HepG2 (cell line): ENCODE measurements around the gene SKIDA1. TPM values are rescaled to one million over a fixed set of nuclear protein-coding genes. Genes with fewer than 3 reads are reported as not detected.

Source experiments
- FOSL1 ChIP-seq: sonication (generic); formaldehyde crosslinking; IDR thresholded peaks from 2 replicates; pipeline ENCODE4 v1.9.0; 2021; ENCODE audit warnings: missing genetic modification reagents, borderline replicate concordance
- GATA4 ChIP-seq: sonication (generic); IDR thresholded peaks from 2 replicates; pipeline ENCODE4 v1.6.1; 2016; ENCODE audit warnings: antibody characterized with exemption, low read depth, borderline replicate concordance
- GTF3A ChIP-seq: sonication (generic); formaldehyde crosslinking; conservative IDR thresholded peaks from 2 replicates; pipeline ENCODE4 v1.4.0; 2020; ENCODE audit warnings: mild to moderate bottlenecking, missing genetic modification reagents
- HINFP ChIP-seq: sonication (generic); formaldehyde crosslinking; IDR thresholded peaks from 2 replicates; pipeline ENCODE4 v1.4.0; 2020; ENCODE audit warnings: low read depth, mild to moderate bottlenecking, missing genetic modification reagents
- KAT2B ChIP-seq: fragments of 150-350 bp; IDR thresholded peaks from 2 replicates; pipeline ENCODE4 v1.6.1; 2014; ENCODE audit warnings: low read depth, low read length, borderline replicate concordance
- KAT7 ChIP-seq: IDR thresholded peaks from 2 replicates; pipeline ENCODE4 v1.6.1; 2018; ENCODE audit warnings: borderline replicate concordance, missing compliant biosample characterization
- LBX2 ChIP-seq: sonication (generic); formaldehyde crosslinking; IDR thresholded peaks from 2 replicates; pipeline ENCODE4 v1.5.0; 2020; ENCODE audit warnings: missing genetic modification reagents, mild to moderate bottlenecking, borderline replicate concordance
- MEIS1 ChIP-seq: sonication (generic); formaldehyde crosslinking; IDR thresholded peaks from 2 replicates; pipeline ENCODE4 v1.9.0; 2021; ENCODE audit warnings: mild to moderate bottlenecking, missing genetic modification reagents, moderate library complexity, borderline replicate concordance
- MTF2 ChIP-seq: sonication (generic); formaldehyde crosslinking; IDR thresholded peaks from 2 replicates; pipeline ENCODE4 v1.5.0; 2020; ENCODE audit warnings: missing genetic modification reagents, borderline replicate concordance
- SAFB2 ChIP-seq: sonication (generic); formaldehyde crosslinking; IDR thresholded peaks from 2 replicates; pipeline ENCODE4 v1.5.1; 2020; ENCODE audit warnings: missing genetic modification reagents, low read depth, mild to moderate bottlenecking, borderline replicate concordance
- SMARCE1 ChIP-seq: fragments of 450-650 bp; IDR thresholded peaks from 2 replicates; pipeline ENCODE4 v1.6.1; 2017; ENCODE audit warnings: borderline replicate concordance
- U2AF2 ChIP-seq: fragments of 200-400 bp; formaldehyde crosslinking; IDR thresholded peaks from 2 replicates; pipeline ENCODE4 v1.6.1; 2017; ENCODE audit warnings: low read depth, mild to moderate bottlenecking, low read length
- ZBED4 ChIP-seq: sonication (generic); formaldehyde crosslinking; IDR thresholded peaks from 2 replicates; pipeline ENCODE4 v1.4.0; 2020; ENCODE audit warnings: missing genetic modification reagents, borderline replicate concordance
- ZBTB7B ChIP-seq: sonication (generic); formaldehyde crosslinking; IDR thresholded peaks from 2 replicates; pipeline ENCODE4 v1.4.0; 2020; ENCODE audit warnings: missing genetic modification reagents
- ZNF335 ChIP-seq: sonication (generic); formaldehyde crosslinking; IDR thresholded peaks from 2 replicates; pipeline ENCODE4 v1.4.0; 2020; ENCODE audit warnings: missing genetic modification reagents
- ZNF513 ChIP-seq: sonication (generic); formaldehyde crosslinking; conservative IDR thresholded peaks from 2 replicates; pipeline ENCODE4 v1.5.0; 2020; ENCODE audit warnings: missing genetic modification reagents
- ZNF598 ChIP-seq: sonication (generic); formaldehyde crosslinking; IDR thresholded peaks from 2 replicates; pipeline ENCODE4 v1.5.1; 2020; ENCODE audit warnings: mild to moderate bottlenecking, missing genetic modification reagents, borderline replicate concordance
- ZNF740 ChIP-seq: sonication (generic); formaldehyde crosslinking; IDR thresholded peaks from 2 replicates; pipeline ENCODE4 v1.4.0; 2020; ENCODE audit warnings: missing genetic modification reagents
- polyA plus RNA-seq, 8 experiments: library from polyadenylated mRNA; depleted of rRNA in 3 of 8; stranded (reverse) in 7 of 8; unstranded in 1 of 8; fragments of >200 nt; fragmentation: Illumina TruSeq in 4 of 8; extraction: Trizol in 4 of 8; gene quantifications; 2 replicates each; pipeline versions ENCODE4 v1.2.1 to v1.2.3, GENCODE V29; 2011 to 2016; ENCODE audit warnings: low read depth in 4 of 8, missing spikeins in 1 of 8, mixed read lengths in 1 of 8; ENCODE audit not compliant: insufficient read depth in 1 of 8
- total RNA-seq, 5 experiments: library from RNA; depleted of rRNA; stranded (reverse); fragments of >200 nt; fragmentation: Illumina TruSeq; extraction: Trizol; gene quantifications; 2 replicates each; pipeline ENCODE4 v1.2.3, GENCODE V29; 2016; ENCODE audit warnings: low read depth in 1 of 5

SKIDA1 gene
- total and polyA plus RNA-seq, 2 of the 13 experiments (the other 11 are each of a cell fraction or from before 2014, with no cell fraction given), result 0.73 to 1.5 TPM

- TF ChIP-seq ZNF513 (CRISPR knock-in tag) (no peak), LBX2 (CRISPR knock-in tag) (no peak; the same call in 1 of the 2 replicates), U2AF2 (no peak), GTF3A (CRISPR knock-in tag) (0 out of 2 replicates have a peak, but pooled peaks have one; percentile 62), ZBTB7B (peak; percentile 65), SAFB2 (CRISPR knock-in tag) (peak; percentile 89; the same call in 1 of the 2 replicates), MTF2 (CRISPR knock-in tag) (no peak), MEIS1 (CRISPR knock-in tag) (peak; percentile 21; the same call in 1 of the 2 replicates), HINFP (CRISPR knock-in tag) (no peak; the same call in none of the 2 replicates), ZNF740 (peak; percentile 44), ZBED4 (no peak), ZNF335 (CRISPR knock-in tag) (no peak), FOSL1 (CRISPR knock-in tag) (no peak), KAT2B (no peak), GATA4 (no peak), ZNF598 (peak; percentile 87), KAT7 (CRISPR knock-in tag) (peak; percentile 75), SMARCE1 (no peak)
Observed at GRCh38 chr10:21496343-21497176, 28.9 kb downstream of the SKIDA1 start (continued).
